Measurements from ENCODE around the gene CTDSP1.

GRCh38 chr2:218395826-218396687 lies 3.6 kb upstream of the CTDSP1 start:
- TF ChIP-seq CTCF (IDR thresholded peaks at IDR 0.05; ENCODE audit: low read length) (peak; percentile 78), EZH2 (optimal IDR thresholded peaks at IDR 0.05; ENCODE audit: low read depth, low read length) (no peak)
